Activated gamma-delta T cell (primary cell): Measurements from ENCODE around the gene HOXA5.

Source experiments
- DNase-seq: peaks from one replicate; lab custom pipeline; 2025; lab: John Stamatoyannopoulos, UW

Gene HOXA5

DNA sequence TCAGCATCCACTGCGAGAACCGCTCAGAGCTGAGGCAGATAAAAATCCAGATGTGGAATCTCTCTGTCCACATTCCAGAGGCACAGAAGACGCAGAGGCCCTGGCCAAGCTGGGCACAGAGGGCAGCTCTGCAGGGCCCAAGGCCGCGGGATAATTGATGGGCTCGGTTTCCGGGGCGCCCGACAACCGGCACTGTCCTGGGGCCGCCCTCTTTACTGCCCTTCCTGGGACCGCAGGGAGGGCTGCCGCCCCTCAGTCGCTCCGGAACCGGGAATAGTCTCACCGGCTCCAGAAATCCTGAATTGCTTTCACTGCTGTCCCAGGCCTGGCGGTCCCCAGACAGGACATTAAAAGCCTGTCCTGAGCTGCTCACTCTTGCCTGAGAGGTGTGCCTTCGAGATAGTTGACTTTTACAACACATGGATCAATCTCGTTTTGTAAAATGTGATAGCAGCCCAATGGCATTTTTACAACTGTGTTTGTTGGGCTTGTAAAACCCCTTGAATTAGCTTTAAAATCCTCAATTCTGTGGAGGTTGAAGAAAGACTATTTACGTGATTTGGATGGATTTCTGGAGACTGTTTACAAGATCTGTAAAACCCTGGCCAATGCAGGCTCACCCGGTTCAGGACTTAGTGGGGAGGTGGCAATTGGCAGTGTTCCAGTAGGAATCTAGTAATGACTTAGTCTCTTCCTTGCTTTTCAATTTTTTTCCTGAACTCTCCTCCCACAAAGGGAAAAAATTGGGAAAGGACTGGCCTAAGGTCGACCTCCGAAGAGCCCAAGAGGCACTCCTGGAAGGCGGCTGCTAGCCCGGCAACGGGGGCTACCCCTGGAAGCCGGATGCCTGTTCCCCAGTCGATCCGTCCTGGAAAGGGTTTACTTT lies 5.5 kb upstream of the HOXA5 start:
- DNase-seq: no peak

DNA sequence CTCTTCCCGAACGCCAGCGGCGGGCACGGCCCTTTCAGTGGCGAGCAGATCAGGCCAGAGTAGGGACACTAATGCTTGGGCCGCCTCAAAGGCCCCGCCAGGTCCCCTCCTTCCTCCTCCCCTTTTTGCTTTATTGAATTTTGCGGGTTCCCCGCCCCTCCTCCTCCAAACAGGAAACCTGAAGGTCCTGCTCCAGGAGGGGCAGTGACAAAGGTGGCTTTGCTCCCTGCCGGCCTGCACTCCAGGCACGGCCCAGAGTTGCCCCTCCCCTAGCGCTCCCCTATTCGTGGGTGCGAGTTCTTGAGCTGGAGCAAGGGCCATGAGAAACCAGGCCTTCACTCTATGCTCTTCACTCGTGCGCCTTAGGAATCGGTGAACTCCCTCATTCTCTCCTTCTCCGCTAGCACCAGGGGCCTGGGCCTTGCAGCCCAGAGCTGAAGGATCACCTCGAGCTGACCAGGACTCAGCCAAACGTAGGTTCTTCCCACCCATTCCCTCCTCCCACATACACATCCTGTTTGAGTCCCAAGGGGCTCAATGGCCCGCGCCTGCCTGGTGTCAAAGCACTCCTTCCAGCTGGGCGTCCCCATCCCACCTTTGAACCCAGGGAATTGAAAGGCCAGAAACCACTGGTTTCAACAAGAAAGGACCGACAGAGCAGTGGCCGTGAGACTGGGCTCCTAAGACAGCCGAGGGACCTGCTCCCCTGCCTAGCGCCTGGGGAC lies 4.7 kb upstream of the HOXA5 start:
- DNase-seq: no peak

- DNase-seq: no peak
Observed at GRCh38 chr7:27147199-27148030, 3.9 kb upstream of the HOXA5 start, which contains the start of gene HOXA6. HOXA6 (minus strand) TSS chr7:27147774; CDS start chr7:27147749, 25 bp downstream.

DNA sequence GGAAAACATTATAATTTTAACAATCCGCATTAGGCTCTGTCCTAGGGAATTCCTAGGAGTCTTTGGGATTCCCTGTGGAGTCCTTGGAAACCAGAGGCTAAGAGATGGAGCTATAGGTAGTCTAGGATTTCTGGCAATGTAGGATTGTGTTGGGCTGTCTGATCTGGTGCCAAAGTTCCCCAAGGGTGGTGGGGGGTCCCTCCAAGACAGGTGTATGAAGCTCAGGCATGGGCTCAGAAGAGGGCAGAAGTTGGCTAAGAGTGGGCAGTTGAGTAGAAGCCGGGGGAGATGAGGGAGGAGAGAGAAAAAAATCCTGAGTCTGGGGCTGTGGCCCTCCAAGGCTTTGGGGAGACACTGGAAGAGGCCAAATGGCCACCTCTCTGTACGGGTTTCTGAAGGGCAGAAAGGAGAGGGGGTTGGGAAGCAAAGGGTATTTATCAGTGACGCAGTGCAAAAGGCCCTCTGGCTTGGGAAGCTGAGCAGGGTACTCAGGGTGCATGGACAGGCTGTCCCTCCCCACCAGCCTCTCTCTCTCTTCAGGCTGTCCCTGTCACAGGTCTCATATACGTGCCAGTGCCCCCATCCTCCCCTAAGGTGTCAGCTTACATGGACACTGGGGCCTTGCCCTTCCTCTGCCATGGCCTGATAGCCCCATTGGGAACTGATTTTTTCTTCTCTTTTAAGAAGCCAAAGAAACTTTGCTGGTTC lies 3.2 kb upstream of the HOXA5 start:
- DNase-seq: no peak

- DNase-seq: no peak
Observed at GRCh38 chr7:27145914-27146412, 2.5 kb upstream of the HOXA5 start.

- no peak for DNase-seq
Observed at GRCh38 chr7:27145165-27145913, 1.9 kb upstream of the HOXA5 start.

DNA sequence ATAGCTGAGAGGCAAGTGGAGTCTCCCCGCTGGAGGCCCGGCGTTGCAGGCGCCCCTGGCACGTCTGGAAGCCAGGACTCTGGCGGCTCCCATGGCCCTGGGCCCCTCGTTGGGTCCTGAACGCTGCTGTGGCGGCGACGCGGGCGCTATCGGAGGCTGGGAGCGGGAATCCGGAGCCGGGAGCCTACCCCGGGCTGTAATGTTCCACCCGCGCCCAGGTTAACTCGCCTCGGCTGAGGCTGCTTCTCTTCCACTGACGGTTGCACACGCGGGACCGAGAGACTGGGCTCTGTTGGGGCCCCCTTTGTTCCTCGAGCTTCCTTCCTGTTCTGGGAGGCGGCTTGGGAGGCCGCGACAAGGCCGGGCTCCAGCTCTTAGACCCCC lies 1.3 kb upstream of the HOXA5 start:
- no peak for DNase-seq

GRCh38 chr7:27143950-27144780 lies 684 bp upstream of the HOXA5 start:
- DNase-seq: no peak

DNA sequence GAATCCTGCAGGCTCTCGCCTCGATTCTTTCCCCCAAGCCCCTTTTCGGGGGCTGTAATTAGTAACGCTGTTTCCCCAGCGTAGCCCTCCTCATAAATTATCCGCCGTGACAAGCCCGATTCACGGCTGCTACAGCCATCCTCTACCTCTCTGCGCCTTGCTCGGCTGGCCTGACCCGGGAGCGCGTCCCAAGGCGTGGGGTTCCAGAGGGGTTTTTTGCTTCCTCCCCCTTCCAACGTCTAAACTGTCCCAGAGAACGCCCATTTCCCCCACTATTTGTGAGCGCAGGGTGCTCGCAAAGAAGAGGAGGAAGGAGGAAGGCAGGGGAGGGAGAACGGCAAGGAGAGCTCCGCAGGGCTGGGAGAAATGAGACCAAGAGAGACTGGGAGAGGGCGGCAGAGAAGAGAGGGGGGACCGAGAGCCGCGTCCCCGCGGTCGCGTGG lies 880 bp downstream of the HOXA5 start:
- no peak for DNase-seq

GRCh38 chr7:27141923-27142579 lies 1.4 kb downstream of the HOXA5 start:
- no peak for DNase-seq

- no peak for DNase-seq
Observed at GRCh38 chr7:27141137-27141922, 2.2 kb downstream of the HOXA5 start.

- DNase-seq: no peak
Observed at GRCh38 chr7:27140126-27140857, 3.2 kb downstream of the HOXA5 start.

GRCh38 chr7:27139334-27140125 lies 4.0 kb downstream of the HOXA5 start:
- DNase-seq: no peak

GRCh38 chr7:27138985-27139333 lies 4.5 kb downstream of the HOXA5 start:
- no peak for DNase-seq

DNA sequence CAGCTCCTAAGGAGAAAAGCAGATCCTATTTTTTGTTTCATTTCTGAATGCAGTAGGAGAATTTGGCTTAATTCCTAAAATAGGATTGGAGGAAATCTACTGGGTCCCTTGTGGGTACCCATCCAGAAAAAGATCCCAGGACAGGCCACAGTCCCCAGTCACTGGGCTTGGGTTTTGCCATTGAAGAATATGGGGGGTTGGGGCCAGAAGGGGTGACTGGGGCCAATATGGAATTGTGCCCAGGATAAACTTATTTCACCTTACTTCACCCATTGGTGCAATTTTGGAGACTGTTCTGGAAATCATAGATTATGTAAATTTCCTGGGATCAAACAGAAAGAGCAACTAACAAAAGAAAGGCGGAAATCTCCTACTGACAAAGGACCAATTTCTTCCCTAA lies 5.0 kb downstream of the HOXA5 start:
- DNase-seq: no peak

DNA sequence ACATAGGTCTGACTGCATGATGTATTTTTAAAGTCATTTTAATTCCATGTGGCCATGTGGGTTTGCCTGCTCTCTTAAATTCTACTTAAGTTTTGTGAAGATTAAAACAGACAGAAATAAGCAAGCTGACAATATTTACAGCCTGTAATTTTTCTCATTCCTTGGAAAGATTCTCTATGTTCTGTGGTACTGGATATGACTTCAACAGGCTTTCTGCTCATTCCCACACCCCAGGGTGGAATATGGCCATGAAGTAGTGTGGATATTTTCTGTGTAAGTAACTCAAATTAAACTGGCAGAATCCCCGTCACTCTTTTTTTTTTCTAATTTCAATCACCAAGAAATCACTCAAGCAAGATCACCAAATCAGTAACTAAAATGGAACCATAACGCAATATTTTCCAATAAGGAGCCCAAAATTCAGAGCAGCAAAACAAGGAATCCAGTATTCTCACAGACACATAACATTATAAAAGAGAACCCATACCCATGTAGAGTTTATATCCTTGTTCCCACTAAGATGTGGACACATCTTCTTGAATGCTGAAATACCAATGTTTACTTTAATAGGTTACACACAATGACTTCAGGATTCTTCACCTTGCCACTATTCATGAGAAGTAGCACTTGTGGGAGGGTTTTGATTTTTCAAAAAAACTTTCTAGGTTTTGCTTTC lies 5.7 kb downstream of the HOXA5 start:
- no peak for DNase-seq
